GM23248 (cell line): ENCODE measurements around the gene GLDC. TPM values are rescaled to one million over a fixed set of nuclear protein-coding genes. Genes with fewer than 3 reads are reported as not detected.

ENCODE experiments used
- DNase-seq: peaks from one replicate; pipeline ENCODE4 v3.0.0-alpha.2; 2015
- H2AFZ ChIP-seq: fragments of 200-600 bp; sonication (generic); 2 replicates; pipeline ENCODE4 v1.6.1; 2016; ENCODE audit warnings: antibody characterized with exemption
- H3F3A ChIP-seq: fragments of 200-600 bp; sonication (generic); 2 replicates; pipeline ENCODE4 v1.6.1; 2016; ENCODE audit warnings: mild to moderate bottlenecking, antibody characterized with exemption, mixed run types; ENCODE audit not compliant: insufficient read depth
- H3K27ac ChIP-seq: fragments of 200-600 bp; sonication (generic); 2 replicates; pipeline ENCODE4 v1.5.1; 2016; ENCODE audit warnings: mild to moderate bottlenecking
- H3K27me3 ChIP-seq: fragments of 200-600 bp; sonication (generic); replicated peaks from 2 replicates; pipeline ENCODE4 v1.6.1; 2016; ENCODE audit warnings: mild to moderate bottlenecking; ENCODE audit not compliant: insufficient read depth
- H3K36me3 ChIP-seq: fragments of 200-600 bp; sonication (generic); 2 replicates; pipeline ENCODE4 v1.6.1; 2016; ENCODE audit warnings: low read depth, mild to moderate bottlenecking
- H3K4me1 ChIP-seq: fragments of 200-600 bp; sonication (generic); 2 replicates; pipeline ENCODE4 v1.6.1; 2016; ENCODE audit warnings: mild to moderate bottlenecking; ENCODE audit not compliant: insufficient read depth
- H3K4me2 ChIP-seq: fragments of 200-600 bp; sonication (generic); one replicate; pipeline ENCODE4 v1.6.1; 2016; ENCODE audit warnings: mild to moderate bottlenecking; ENCODE audit not compliant: unreplicated experiment
- H3K4me3 ChIP-seq: fragments of 200-600 bp; sonication (generic); 2 replicates; pipeline ENCODE4 v1.5.1; 2016; ENCODE audit warnings: mild to moderate bottlenecking
- H3K79me2 ChIP-seq: fragments of 200-600 bp; sonication (generic); 2 replicates; pipeline ENCODE4 v1.6.1; 2016; ENCODE audit warnings: mild to moderate bottlenecking; ENCODE audit not compliant: insufficient read depth
- H3K9ac ChIP-seq: fragments of 200-600 bp; sonication (generic); 2 replicates; pipeline ENCODE4 v1.6.1; 2016; ENCODE audit warnings: mild to moderate bottlenecking
- H3K9me2 ChIP-seq: fragments of 200-600 bp; sonication (generic); 2 replicates; pipeline ENCODE4 v1.6.1; 2016; ENCODE audit warnings: mixed run types, mild to moderate bottlenecking, moderate library complexity; ENCODE audit not compliant: insufficient read depth
- H3K9me3 ChIP-seq: fragments of 200-600 bp; sonication (generic); one replicate; pipeline ENCODE4 v1.6.1; 2017; ENCODE audit warnings: low read depth
- H4K20me1 ChIP-seq: fragments of 200-600 bp; sonication (generic); 2 replicates; pipeline ENCODE4 v1.6.0; 2016; ENCODE audit not compliant: insufficient read depth
- EZH2 ChIP-seq: fragments of 200-600 bp; sonication (generic); IDR thresholded peaks from 2 replicates; pipeline ENCODE4 v1.6.1; 2018; ENCODE audit warnings: antibody characterized with exemption, mild to moderate bottlenecking; ENCODE audit not compliant: insufficient read depth, poor library complexity, severe bottlenecking
- EZH2phosphoT487 ChIP-seq: fragments of 200-600 bp; sonication (generic); IDR thresholded peaks from 2 replicates; pipeline ENCODE4 v1.6.1; 2018; ENCODE audit warnings: antibody characterized with exemption, moderate library complexity, mild to moderate bottlenecking, low read depth; ENCODE audit not compliant: insufficient read depth
- WGBS, 2 experiments: methylation state at CpG; one replicate each; pipeline ENCODE4 v1.1.6; 2015 to 2017; ENCODE audit warnings: low lambda C conversion rate in 2 of 2, low coverage in 1 of 2; ENCODE audit errors: missing lambda C conversion rate in 2 of 2; 5-methylcytosine and 5-hydroxymethylcytosine counted together
- in situ Hi-C: fragments of 300-500 bp; cut with MboI; formaldehyde crosslinking; loops from 2 replicates; pipeline ENCODE4 v1.15.0; 2020
- polyA plus RNA-seq: library from polyadenylated mRNA; unstranded; fragments of >200 nt; fragmentation: Nextera tagmentation; extraction: Ambion mirVana; gene quantifications from 2 replicates; pipeline ENCODE4 v1.2.1, GENCODE V29; 2016
- total RNA-seq: library from RNA; depleted of rRNA; stranded (reverse); fragments of >200 nt; shearing (Covaris generic); gene quantifications from 2 replicates; pipeline ENCODE4 v1.2.3, GENCODE V29; 2014

The GLDC gene
- total and polyA plus RNA-seq, 2 experiments from 2014 or later, result 0.11 to 0.48 TPM

DNA sequence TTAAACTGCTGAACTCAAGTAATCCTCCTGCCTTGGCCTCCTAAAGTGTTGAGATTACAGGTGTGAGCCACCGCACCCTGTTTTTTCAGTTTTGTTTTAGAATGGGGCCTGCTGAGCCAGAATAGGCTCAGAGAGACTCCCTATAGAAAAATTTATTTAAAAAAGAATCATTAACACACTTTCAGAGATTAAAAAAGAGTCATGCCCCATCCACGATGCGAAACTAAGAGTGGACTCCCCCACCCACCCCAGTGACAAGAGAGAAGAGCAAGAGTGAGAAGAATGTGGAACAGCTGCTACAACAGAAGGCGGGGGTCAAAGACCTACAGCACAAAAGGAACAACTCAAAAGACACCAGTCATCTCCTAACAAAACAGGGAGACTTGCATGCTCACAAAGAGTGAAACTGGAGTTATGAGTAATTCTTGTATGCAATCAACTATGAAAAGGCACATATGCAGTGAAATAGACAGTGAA lies 47.2 kb downstream of the GLDC start:
- 73 to 88% methylated on average over 4 of the region's 4 CpGs for WGBS, 2 experiments
- TF ChIP-seq EZH2, result no peak
- no peak for TF ChIP-seq EZH2phosphoT487
- H3K27ac ChIP-seq, result no peak overlapping the region

DNA sequence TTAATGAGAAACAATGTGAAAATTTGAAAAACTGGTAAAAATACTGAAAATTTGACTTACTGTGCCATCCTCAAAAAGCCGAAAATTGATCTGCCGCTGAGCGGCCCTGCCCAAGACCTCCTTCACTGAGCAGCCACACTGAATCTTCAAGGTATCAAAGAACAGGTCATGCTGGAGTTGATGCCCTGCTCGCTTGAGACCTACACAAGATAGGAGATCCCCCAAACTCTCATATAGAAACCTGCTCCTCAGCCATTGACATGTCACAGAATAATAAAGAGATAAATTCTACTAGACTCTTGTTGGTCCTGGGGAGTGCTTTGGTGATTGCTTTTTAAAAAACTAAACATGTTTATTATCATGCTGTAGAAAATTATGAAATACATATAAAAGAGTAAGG lies 52.7 kb downstream of the GLDC start:
- H3K4me1 ChIP-seq, result no peaks in the 10 kb centered on the region
- in situ Hi-C loops, result no loop called here
- H3K79me2 ChIP-seq, result no peaks in the 10 kb centered on the region
- H3K4me3 ChIP-seq, result no peak overlapping the region
- H3K27me3 ChIP-seq, result no peaks in the 10 kb centered on the region
- no peaks in the 10 kb centered on the region for H3K9me2 ChIP-seq
- TF ChIP-seq EZH2phosphoT487 (no peak), EZH2 (no peak)
- no peak overlapping the region for H2AFZ ChIP-seq
- no peak overlapping the region for H3K9ac ChIP-seq
- WGBS, 2 experiments, result 71 to 75% methylated on average over 4 of the region's 4 CpGs
- H3F3A ChIP-seq, result no peaks in the 10 kb centered on the region
- H3K27ac ChIP-seq, result no peak overlapping the region
- DNase-seq, result no peak
- no peaks in the 10 kb centered on the region for H3K36me3 ChIP-seq
- H3K9me3 ChIP-seq, result no peaks in the 10 kb centered on the region
- H3K4me2 ChIP-seq, result no peak overlapping the region
- H4K20me1 ChIP-seq, result no peaks in the 10 kb centered on the region

More for the DNA sequence above, 47.2 kb downstream of the GLDC start:
- Histone ChIP-seq H2AFZ (no peak overlapping the region), H4K20me1 (no peaks in the 10 kb centered on the region), H3F3A (no peaks in the 10 kb centered on the region), H3K4me1 (no peaks in the 10 kb centered on the region), H3K79me2 (no peaks in the 10 kb centered on the region), H3K27me3 (no peaks in the 10 kb centered on the region), H3K36me3 (no peaks in the 10 kb centered on the region), H3K9me2 (no peaks in the 10 kb centered on the region), H3K9ac (no peak overlapping the region), H3K4me3 (no peak overlapping the region), H3K9me3 (no peaks in the 10 kb centered on the region), H3K4me2 (no peak overlapping the region)
- no peak for DNase-seq
- in situ Hi-C loops, result no loop called here

DNA sequence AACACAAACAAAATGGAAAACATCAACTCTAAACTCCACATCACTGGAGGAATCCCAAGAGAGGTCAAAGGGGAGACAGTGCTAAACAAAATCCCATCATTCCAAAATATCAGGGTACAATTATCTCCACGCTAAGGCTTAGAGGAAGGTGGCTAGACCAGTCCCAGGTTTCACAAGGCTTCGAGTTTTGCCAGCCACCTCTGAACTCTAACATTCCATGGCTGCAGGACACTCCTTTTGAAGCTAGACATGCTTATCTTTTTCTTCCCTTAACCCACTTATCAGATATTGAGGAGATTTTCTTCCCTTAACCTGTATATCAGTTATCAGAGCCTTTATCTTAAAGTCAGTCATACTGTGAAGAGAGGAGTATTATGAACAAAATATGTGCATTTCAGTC lies 53.3 kb downstream of the GLDC start:
- Histone ChIP-seq H4K20me1 (no peaks in the 10 kb centered on the region), H2AFZ (no peak overlapping the region), H3K9ac (no peak overlapping the region), H3K9me2 (no peaks in the 10 kb centered on the region), H3K4me3 (no peak overlapping the region), H3K4me1 (no peaks in the 10 kb centered on the region), H3K79me2 (no peaks in the 10 kb centered on the region), H3K9me3 (no peaks in the 10 kb centered on the region), H3K4me2 (no peak overlapping the region), H3K27me3 (no peaks in the 10 kb centered on the region), H3K36me3 (no peaks in the 10 kb centered on the region), H3K27ac (no peak overlapping the region), H3F3A (no peaks in the 10 kb centered on the region)
- in situ Hi-C loops, result no loop called here
- no peak for DNase-seq
- no peak for TF ChIP-seq EZH2phosphoT487
- no peak for TF ChIP-seq EZH2
- 62 to 63% methylated on average over 2 of the region's 2 CpGs for WGBS, 2 experiments

DNA sequence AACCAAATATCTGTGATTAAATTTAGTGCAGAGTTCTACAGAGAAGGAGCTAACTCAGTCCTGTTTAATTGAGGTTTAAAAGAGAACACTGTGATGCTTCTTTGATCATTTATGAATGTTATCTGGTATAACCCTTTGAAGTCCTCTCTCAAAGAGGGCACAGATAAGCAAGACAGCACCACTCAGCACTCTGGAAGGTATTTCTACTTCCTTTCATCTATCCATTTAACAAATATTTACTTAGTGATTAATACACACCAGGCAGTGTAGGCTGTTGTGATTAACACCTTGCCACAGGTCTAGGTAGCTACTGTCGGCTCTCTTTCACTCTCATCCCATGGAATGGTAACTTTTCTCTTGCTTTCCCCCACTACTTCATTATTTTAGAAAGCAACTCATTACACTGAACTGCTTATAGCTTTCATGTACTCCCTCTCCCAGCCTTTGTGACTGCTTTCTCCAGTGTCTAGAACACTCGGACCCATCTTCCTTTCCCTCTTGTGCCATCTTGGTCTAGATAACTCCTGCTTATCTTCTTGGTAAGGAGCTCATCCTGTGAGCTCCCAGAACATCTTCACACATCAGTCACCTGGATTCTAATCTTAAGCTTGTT lies 54.7 kb downstream of the GLDC start:
- no peaks in the 10 kb centered on the region for H3K27me3 ChIP-seq
- in situ Hi-C loops, result no loop called here
- WGBS, 2 experiments, result 30 to 40% methylated on average over 2 of the region's 2 CpGs
- H3K4me3 ChIP-seq, result no peak overlapping the region
- H3K9ac ChIP-seq, result no peak overlapping the region
- H3K9me2 ChIP-seq, result no peaks in the 10 kb centered on the region
- H3K36me3 ChIP-seq, result no peaks in the 10 kb centered on the region
- H3K27ac ChIP-seq, result no peak overlapping the region
- TF ChIP-seq EZH2phosphoT487 (no peak), EZH2 (no peak)
- H3K9me3 ChIP-seq, result no peaks in the 10 kb centered on the region
- no peaks in the 10 kb centered on the region for H3F3A ChIP-seq
- no peak for DNase-seq
- H3K4me2 ChIP-seq, result no peak overlapping the region
- H3K79me2 ChIP-seq, result no peaks in the 10 kb centered on the region
- H3K4me1 ChIP-seq, result no peaks in the 10 kb centered on the region
- no peaks in the 10 kb centered on the region for H4K20me1 ChIP-seq
- no peak overlapping the region for H2AFZ ChIP-seq

- no peaks in the 10 kb centered on the region for H3F3A ChIP-seq
- no peak overlapping the region for H3K4me2 ChIP-seq
- no peak overlapping the region for H3K9ac ChIP-seq
- in situ Hi-C loops, result no loop called here
- no peaks in the 10 kb centered on the region for H3K9me2 ChIP-seq
- H3K9me3 ChIP-seq, result no peaks in the 10 kb centered on the region
- no peak overlapping the region for H2AFZ ChIP-seq
- no peaks in the 10 kb centered on the region for H3K36me3 ChIP-seq
- 68 to 71% methylated on average over 2 of the region's 2 CpGs for WGBS, 2 experiments
- H4K20me1 ChIP-seq, result no peaks in the 10 kb centered on the region
- TF ChIP-seq EZH2 (no peak), EZH2phosphoT487 (no peak)
- H3K27me3 ChIP-seq, result no peaks in the 10 kb centered on the region
- H3K4me3 ChIP-seq, result no peak overlapping the region
- H3K79me2 ChIP-seq, result no peaks in the 10 kb centered on the region
- no peak overlapping the region for H3K27ac ChIP-seq
- no peaks in the 10 kb centered on the region for H3K4me1 ChIP-seq
- no peak for DNase-seq
Measured at GRCh38 chr9:6590334-6590733, 55.2 kb downstream of the GLDC start.
